ENCODE results near the gene FAM131A. TPM values are rescaled to one million over a fixed set of nuclear protein-coding genes. Genes with fewer than 3 reads are reported as not detected.

FAM131A gene
- total and polyA plus RNA-seq, 12 donors, result 21.6 to 36.5 (median 26.7) TPM

DNA sequence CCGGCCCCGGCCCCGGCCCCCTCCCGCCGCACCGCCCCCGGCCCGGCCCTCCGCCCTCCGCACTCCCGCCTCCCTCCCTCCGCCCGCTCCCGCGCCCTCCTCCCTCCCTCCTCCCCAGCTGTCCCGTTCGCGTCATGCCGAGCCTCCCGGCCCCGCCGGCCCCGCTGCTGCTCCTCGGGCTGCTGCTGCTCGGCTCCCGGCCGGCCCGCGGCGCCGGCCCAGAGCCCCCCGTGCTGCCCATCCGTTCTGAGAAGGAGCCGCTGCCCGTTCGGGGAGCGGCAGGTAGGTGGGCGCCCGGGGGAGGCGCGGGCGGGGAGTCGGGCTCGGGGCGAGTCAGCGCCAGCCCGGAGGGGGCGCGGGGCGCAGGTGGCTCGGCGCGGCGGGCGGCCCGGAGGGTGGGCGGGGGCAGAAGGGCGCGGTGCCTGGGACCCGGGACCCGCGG lies 42.8 kb downstream of the FAM131A start:
- peak overlapping the region; percentile 11 to 58 (median 54) for H3K4me3 ChIP-seq
- intact Hi-C loops (cut with DNase I), result loop anchor here in 1 of 10 donors (10.0 kb wide), 1 partner anchor 395 kb away; no protein-coding TSS in a partner anchor
- no peaks in the 10 kb centered on the region for H3K9me3 ChIP-seq
- WGBS, 2 donors, result 1% methylated on average over 28 to 55 of the region's 62 CpGs
- H3K36me3 ChIP-seq, result peaks cover 0 to 15% (median 0%) of the 10 kb centered on the region in 9 donors
- H3K4me1 ChIP-seq, result peaks cover 7 to 40% (median 21%) of the 10 kb centered on the region in 9 donors
- DNase-seq (peak; percentile 69 to 80), ATAC-seq (peak in 6 of 8 donors; percentile 41 to 62 (median 48))
- peaks cover 5 to 78% (median 62%) of the 10 kb centered on the region in 7 donors for H3K27me3 ChIP-seq
- H3K27ac ChIP-seq, result peak overlapping the region in 6 of 10 donors; percentile 41 to 79 (median 68)
- TF ChIP-seq, protein P1, sequence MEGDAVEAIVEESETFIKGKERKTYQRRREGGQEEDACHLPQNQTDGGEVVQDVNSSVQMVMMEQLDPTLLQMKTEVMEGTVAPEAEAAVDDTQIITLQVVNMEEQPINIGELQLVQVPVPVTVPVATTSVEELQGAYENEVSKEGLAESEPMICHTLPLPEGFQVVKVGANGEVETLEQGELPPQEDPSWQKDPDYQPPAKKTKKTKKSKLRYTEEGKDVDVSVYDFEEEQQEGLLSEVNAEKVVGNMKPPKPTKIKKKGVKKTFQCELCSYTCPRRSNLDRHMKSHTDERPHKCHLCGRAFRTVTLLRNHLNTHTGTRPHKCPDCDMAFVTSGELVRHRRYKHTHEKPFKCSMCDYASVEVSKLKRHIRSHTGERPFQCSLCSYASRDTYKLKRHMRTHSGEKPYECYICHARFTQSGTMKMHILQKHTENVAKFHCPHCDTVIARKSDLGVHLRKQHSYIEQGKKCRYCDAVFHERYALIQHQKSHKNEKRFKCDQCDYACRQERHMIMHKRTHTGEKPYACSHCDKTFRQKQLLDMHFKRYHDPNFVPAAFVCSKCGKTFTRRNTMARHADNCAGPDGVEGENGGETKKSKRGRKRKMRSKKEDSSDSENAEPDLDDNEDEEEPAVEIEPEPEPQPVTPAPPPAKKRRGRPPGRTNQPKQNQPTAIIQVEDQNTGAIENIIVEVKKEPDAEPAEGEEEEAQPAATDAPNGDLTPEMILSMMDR (IDR thresholded peaks at IDR 0.05), result no peak

DNA sequence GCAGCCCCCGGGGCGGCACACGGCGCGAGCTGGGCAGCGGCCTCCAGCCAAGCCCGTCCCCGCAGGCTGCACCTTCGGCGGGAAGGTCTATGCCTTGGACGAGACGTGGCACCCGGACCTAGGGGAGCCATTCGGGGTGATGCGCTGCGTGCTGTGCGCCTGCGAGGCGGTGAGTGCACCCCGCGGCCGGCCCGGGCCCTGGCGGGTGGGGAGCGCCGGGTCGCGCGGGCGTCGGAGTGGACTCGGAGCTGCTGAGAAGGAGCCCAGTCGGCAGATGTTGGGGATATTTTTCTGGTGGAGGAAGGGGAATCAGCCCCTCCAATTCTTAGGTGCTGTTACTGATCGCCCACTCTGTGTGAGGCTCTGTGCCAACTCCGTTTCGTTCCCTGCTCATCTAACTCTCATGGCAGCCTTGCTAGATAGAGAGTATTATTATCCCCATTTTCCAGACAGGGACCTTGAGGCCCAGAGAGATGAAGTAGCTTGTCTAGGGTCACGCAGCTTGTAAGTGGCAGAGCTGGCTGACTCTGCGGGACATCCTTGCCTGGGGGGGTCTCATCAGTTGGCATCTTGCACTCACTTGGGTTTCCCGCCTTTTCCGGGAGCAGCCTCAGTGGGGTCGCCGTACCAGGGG lies 43.3 kb downstream of the FAM131A start:
- H3K4me3 ChIP-seq, result peak overlapping the region; percentile 11 to 58 (median 54)
- DNase-seq, result no peak
- intact Hi-C loops (cut with DNase I), result loop anchor here in 1 of 10 donors (10.0 kb wide), 1 partner anchor 394 kb away; no protein-coding TSS in a partner anchor
- peaks cover 5 to 75% (median 56%) of the 10 kb centered on the region in 7 donors for H3K27me3 ChIP-seq
- no peak for ATAC-seq
- H3K4me1 ChIP-seq, result peaks cover 7 to 40% (median 21%) of the 10 kb centered on the region in 9 donors
- TF ChIP-seq, protein P1 (IDR thresholded peaks at IDR 0.05), result no peak
- no peaks in the 10 kb centered on the region for H3K9me3 ChIP-seq
- whole genome bisulfite sequencing, 2 donors, result 3 to 4% methylated on average over 42 of the region's 42 CpGs
- H3K36me3 ChIP-seq, result peaks cover 0 to 15% (median 0%) of the 10 kb centered on the region in 9 donors
- H3K27ac ChIP-seq, result peak overlapping the region in 9 of 10 donors; percentile 31 to 79 (median 64)

DNA sequence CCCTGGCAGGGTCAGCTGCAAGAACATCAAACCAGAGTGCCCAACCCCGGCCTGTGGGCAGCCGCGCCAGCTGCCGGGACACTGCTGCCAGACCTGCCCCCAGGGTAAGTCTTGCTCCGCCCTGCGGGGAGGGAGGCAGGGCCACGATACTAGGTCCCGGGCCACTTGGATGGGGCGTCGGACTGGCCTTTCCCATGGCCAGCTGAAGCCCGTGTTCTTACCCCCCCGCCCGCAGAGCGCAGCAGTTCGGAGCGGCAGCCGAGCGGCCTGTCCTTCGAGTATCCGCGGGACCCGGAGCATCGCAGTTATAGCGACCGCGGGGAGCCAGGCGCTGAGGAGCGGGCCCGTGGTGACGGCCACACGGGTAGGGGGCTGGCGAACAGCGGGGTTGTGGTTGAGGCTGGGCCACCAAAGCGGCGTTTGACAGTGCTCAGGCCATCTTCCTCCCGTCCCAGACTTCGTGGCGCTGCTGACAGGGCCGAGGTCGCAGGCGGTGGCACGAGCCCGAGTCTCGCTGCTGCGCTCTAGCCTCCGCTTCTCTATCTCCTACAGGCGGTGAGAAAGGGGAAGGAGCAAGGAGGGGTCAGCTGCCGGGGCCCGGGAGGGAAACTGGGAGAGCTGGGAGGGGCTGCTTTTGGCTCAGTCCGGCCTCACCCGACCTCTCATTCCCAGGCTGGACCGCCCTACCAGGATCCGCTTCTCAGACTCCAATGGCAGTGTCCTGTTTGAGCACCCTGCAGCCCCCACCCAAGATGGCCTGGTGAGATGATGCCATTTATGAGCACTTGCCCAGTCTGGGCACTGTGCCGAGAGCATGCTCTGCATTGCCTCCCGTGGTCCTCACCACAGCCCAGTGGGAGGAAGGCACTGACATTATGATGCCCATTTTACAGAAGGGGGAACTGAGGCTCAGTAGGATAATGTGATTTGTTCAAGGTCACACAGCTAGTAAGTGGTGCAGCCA lies 44.1 kb downstream of the FAM131A start:
- H3K4me3 ChIP-seq, result peak overlapping the region in 9 of 10 donors; percentile 34 to 58 (median 55)
- DNase-seq (peak in 1 of 2 donors; percentile 65), ATAC-seq (peak; percentile 25 to 58 (median 48))
- peaks cover 7 to 40% (median 21%) of the 10 kb centered on the region in 9 donors for H3K4me1 ChIP-seq
- H3K27ac ChIP-seq, result peak overlapping the region in 9 of 10 donors; percentile 31 to 79 (median 64)
- TF ChIP-seq, protein P1 (IDR thresholded peaks at IDR 0.05), result no peak
- intact Hi-C loops (cut with DNase I), result loop anchor here in 1 of 10 donors (10.0 kb wide), 1 partner anchor 393 kb away; no protein-coding TSS in a partner anchor
- 10 to 11% methylated on average over 55 of the region's 55 CpGs for WGBS, 2 donors
- H3K9me3 ChIP-seq, result no peaks in the 10 kb centered on the region
- peaks cover 0 to 23% (median 0%) of the 10 kb centered on the region in 9 donors for H3K36me3 ChIP-seq
- peaks cover under 1 to 75% (median 55%) of the 10 kb centered on the region in 7 donors for H3K27me3 ChIP-seq
